ENCODE measurements around the gene WIPF3.
A peak's percentile ranks its signal among the peaks of the same experiment; 100 is the strongest.

WIPF3 gene

DNA sequence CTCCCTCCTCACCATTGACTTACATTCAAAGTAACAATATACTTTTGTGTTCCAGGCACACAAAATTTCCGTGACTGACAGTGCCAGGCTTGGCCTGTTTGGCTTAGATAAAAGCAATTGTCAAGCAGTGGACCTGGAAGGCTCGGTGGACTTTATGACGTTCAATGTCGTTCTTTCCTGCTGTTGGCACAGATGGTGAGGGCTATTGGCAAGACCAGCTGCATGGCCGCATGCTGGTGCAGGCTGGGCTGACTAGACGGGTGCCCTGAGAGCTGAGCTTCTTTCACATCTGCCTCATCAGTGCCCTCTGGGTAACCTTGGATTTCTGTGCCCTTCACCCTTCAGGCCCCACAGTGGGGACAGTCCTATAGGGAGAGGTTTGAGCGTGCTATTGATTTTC lies 45.2 kb downstream of the WIPF3 start:
- DNase-seq, result no peak

DNA sequence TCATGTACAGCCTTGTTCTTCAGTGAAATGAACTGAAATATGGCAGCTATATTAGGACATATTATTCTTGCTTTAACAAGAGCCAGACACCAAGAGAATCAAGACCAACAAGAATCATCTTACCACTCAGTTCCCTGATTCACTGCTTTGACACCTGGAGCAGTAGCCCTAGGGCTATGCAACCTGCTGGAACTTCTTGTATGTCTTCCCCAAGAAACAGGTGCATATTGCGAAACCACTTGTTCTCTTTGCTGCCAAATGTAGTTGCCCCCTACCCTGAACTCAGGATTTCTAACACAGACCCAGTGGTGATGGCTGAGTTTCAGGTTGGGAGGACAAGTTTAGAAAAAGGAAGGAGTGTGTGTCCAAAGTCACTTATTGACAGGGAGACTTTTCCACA lies 46.1 kb downstream of the WIPF3 start:
- no peak for DNase-seq

DNA sequence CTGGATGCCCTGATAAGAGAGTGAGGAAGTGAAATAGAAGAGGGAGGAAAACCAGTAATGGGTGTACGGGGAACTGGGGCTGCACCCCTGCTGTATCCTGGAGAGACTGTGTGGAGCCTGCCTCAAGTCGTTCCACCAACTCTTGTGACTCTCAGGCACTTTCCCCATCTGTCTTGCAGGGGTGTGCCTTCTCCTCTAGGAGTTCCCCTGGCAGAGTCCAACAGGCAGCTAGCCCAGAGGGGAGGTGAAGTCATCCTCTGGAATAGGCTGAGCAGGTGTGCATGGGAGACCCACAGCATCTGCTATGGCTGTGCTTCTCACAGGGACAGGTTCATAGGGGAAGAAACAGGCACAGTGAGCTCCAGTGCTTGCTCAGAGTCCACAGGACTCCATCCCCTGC lies 46.8 kb downstream of the WIPF3 start:
- DNase-seq, result no peak

DNA sequence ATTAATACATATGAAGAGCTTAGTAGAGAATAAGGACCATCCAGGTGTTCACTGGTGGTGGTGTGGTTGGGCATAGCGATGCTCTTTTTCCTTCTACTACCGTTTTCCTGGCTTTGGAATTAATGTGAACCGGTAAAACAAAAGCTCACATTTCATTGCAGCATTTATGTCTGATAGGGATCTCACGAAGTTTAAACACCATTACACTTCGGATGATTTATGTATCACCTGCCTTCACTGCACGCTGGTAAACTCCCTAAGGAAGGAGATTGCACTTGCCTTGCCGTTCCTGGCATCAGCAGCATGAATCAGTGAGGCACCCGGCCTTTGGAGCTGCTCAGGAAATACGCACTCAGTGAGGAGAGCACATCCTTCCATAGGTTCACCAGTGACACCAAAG lies 47.5 kb downstream of the WIPF3 start:
- no peak for DNase-seq

DNA sequence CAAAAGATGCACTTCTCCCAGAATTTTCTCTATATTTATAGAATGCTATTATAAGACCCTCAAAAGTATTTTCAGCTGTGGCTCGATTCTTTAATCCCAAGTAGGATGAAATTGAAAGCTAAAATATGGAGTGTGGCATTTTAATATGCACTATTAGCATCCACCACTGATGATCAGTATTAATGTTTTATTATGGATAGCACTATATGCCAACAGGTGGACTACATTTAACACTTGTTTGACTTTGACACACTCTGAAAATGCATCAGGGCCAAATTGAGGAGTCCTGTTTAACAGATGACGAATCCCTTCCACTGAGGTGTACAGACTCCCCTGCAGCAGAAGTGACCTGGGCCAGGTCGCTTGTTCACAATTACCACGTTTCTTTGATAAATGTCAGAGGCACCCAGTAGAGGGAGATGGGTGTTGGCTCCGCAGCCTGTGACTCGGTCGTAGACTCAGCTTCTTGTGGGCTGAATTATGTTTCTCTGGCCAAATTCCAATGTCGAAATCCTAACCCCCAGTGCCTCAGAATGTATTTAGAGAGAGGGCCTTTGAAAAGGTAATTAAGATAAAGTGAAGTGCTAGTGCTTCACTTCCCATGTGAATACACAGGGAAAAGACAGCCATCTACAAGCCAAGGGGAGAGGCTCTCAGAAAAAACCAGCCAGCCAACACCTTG lies 48.1 kb downstream of the WIPF3 start:
- DNase-seq, result no peak

DNA sequence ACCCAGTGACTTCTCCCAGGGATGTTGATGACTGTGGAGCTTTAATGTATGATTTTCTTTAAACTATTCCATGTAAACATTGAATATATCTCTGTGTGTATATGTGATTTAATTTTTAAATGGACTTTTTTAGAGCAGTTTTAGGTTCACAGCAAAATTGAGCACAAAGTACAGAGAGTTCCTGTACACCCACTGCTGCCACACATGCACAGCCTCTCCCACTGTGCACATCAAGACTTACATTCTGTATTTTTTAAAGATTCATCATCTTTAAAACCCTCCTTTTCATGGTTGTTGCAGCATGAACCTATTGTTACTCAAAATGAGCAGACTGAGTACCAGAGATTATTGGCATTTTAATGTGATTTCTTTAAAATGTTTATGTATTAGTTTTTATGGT lies 51.3 kb downstream of the WIPF3 start:
- DNase-seq, result no peak

DNA sequence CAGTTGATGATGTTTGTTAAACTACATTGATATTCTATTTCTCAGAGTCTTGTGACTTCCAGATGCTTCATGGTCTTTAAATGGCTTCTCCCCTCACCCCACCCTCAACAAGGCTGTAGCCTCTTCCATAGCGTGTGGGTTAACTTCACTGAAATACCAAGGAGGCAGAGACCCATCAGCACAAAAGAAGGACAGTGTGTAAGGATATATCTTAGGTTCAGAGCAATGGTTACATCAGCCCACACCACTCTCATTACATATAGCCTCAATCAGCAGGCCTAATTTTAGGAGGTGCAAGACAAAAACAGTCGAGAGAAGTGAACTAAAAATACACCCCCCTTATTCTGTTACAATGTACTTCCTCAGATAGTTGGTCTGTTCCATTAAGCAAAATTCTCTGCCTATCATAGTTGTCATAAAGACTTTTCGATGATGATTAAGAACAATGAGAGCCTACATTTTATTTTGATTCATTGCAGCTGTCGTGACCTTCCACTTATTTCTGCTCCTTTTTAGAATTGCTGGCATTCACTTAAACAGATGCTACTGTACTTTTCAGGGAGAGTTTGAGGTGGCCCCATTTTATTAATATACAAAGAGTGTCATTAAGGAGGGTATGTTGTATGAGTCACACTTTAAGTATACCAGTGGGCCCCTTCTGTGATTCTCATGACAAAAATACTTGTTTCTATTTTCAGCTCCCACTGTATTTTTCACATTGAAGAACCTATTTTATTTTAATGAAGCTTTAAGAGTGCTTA lies 52.1 kb downstream of the WIPF3 start:
- DNase-seq, result no peak

DNA sequence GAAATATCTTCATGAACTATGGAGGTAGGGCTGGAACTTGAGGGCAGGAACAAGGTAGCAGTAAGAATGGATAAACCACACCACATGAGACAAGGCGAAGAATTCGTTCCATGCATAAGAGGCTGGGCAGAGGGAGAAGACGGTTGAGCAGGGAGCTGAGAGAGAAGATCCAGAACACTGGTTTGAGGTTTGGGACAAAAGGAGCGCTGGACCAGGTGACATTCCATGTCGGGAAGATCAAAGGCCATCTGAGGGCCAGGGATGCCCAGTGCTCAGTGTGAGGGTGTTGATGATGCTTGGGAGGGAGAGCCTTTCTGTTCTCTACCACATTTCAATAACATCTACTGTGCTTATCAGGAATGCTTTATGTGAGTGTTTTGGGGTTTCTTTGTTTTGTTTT lies 52.8 kb downstream of the WIPF3 start:
- DNase-seq, result no peak

DNA sequence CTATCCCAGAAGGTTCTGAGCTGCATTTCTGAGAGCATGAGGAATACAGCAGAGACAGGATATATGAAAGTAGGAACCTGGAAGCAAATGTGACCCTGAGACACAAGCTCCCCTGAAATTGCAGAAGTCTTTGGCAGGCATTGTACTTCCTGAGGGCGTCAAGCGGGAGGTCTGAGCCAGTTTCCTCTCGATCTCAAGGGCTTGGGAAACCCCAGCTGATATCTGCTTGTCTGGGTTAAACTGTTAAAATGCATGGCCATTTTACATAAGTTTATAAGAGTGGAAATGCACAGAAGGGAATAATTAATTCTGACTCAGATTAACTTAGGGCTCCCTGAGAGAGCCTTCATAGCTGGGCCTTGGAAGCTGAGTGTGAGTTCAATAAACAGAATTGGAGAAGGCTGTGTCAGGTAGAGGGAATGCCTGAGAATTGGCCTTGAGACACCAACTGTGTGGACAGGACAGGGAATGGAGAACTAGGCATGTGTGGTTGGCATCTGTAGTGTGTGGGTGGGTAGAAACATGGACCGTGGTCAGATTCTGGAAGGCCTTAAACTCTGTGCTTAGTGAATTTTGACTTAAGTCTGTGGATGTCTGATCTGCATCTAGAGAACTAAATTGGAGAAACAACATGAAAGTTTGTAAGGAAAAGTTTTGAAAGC lies 53.3 kb downstream of the WIPF3 start:
- no peak for DNase-seq

DNA sequence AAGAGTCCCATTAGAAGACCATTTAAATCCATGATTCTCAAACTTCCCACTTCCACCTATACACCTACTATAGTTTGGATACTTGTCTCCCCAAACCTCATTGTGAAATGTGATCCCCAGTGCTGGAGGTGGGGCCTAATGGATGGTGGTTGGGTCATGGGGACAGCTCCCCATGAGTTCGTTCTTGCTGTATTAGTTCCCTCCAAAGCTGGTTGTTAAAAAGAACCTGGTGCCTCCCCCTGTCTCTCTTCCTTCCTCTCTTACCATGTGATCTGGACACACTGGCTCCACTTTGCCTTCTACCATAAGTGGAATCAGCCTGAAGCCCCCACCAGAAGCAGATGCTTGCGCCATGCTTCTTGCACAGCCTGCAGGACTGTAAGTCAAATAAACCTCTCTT lies 53.9 kb downstream of the WIPF3 start:
- no peak for DNase-seq

DNA sequence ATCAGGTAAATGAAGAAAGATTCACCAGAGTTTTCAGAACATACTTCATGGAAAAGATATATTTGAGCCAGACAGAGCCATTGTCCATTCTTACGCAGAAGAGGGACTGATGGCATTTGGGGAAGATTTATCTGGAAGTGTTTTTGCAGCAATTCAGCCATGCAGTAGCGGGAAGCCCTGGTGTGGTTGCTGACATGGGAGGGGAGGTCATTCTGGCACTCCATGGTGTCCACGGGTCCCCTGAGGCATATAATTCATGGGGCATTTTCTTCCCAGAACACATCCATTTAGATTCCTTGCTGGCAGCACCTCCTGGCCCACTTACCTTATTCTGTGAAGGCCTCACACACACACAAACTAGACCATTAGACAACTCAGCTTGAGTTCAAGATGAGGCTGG lies 55.6 kb downstream of the WIPF3 start:
- DNase-seq, result no peak

DNA sequence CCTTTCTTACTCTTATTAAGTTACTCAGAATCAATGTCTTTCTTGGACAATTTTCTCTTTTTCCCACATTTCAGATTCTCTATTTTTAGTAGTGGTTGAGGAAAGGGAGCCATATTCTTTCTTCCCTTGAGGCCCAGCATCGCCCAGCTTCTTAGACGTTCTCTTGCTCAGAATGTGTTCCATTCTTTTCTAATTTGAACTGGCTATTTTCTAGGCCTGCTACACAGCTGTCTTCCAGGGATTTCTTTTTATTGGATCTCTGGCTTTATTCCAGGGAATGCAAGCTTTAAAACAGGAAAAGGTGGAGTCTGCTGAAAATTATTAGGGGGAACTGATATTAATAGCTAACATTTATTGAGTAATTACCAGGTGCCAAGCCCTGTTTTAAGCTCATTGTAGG lies 58.3 kb downstream of the WIPF3 start:
- no peak for DNase-seq

DNA sequence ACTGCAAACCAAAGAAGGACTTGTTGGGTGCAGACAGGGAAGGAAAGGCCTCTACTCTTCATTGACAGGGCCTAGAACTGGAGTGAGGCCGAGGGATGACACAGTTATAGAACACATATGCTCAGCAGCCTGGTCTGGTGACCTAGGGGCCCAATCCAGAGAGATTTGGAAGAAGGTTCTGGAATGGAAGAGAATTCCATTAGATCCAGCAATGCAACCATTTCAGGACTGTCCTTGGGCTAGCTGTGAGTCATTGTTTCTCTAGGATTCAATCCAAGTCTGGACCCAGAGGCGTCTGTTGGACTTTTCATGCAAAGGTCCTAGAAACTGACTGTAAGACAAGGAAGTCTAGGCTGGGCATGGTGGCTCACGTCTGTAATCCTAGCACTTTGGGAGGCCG lies 59.2 kb downstream of the WIPF3 start:
- DNase-seq, result no peak

DNA sequence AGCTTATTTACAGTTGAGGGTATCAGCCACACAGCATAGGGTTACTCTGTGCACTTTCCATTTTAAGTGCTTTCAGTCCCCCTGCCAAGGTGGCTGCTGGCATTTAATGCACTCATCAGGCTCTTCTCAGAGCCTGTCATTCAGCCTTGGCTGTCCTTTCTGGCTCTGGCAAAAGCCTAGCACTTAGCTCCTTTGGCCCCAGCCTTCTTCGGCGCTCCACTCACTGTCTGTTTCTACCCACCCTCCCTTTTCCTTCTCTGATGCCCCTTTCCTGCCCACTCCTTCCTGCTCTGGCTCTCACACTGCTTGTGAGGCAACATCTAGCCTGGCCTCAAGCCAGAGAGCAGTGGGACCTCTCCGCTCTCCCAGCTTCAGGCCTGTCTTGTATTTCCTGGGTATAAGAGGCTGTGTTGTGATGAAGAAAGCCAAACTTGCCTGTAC lies 60.2 kb downstream of the WIPF3 start:
- no peak for DNase-seq

DNA sequence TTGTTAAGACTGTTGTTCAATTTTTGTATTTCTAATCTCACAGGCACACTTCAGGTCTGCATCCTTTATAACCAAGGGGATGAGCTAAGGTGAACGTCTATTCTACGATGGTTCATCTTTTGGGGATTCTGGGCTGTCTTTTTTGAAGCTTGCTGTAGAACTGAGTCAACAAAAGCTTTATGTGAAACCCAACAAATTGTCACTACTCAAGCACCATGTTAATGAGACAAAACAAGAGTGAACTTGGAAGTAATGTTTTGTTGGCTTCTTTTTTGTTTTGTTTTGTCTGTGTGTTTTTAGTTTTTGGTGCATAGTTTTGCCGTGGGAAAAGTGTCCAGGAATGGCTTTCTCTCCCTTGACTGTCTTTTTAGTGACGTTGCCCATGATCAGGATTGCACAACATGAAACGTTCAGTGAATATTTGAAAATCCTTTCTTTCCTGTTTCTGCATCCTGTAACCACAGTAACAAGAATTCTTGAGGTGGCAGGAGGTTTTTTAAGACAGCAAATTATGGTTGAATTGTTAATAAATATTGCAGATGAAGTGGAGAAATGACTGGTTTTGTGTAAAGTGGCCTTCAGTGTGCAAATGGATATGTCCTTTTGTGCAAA lies 65.6 kb downstream of the WIPF3 start:
- no peak for DNase-seq

DNA sequence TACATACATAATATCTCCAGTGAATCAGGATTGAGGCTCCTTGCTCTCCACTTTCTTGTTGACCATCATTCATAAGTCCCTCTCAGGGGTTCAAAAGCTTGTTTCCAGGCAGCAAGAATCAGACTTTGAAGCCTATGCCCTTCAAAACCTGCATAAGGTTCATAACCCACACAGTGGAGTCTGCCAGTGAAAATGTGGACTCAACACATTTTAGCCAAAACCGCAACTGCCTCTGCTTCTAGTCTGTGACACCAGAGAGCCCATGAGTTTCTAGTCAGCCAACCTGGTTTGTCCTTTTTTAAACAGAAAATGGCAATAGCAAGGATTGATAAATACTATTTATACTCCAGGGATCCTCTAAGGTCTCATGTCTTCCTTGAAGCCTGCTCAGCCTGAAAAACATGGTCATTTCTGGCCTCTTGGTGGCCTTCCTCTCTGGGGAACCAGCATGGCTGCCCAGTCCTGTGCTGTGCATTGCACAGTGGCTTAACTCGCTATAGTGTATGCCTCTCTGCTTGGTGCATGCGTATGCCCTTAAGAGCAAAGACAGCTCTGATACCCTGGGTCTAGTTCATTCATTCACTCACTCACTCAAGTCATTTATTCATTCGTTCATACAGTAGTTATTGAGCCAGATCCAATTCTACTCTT lies 67.5 kb downstream of the WIPF3 start:
- DNase-seq, result no peak

DNA sequence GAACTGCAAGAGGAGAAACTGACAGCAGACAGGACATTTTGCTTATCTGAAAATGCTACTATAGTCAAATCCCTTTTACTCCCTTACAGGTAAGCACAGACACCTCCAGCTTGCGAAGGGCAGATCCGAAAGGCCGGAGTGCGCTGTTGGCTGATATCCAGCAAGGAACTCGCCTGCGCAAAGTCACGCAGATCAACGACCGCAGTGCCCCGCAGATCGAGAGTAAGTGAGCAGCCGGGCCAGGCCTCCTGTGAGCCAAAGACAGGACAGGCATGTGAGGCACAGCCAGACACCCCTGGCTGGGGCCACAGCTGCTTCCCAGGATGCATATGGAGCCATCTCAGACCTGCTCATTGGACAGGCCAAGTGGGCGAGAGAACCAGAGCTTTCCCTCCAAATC lies 69.4 kb downstream of the WIPF3 start:
- no peak for DNase-seq

DNA sequence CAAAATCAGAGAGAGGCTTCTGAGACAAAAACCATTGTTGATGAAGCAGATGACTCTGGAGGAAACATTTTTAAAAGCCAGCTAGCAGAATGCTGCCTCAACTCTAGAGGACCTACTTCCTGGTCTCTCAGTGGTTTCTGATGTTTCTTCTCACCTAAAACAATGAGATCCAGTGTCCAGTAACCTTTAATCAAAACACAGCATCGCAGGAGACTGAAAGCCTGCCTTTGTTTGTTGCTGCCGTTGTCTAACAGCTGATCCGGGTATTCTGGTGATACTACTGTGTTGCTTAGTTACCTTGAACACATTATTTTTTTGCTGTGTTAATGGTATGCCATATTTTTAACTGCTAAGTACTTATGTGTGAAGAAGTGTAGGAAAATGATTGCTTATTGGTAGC lies 70.9 kb downstream of the WIPF3 start:
- no peak for DNase-seq

DNA sequence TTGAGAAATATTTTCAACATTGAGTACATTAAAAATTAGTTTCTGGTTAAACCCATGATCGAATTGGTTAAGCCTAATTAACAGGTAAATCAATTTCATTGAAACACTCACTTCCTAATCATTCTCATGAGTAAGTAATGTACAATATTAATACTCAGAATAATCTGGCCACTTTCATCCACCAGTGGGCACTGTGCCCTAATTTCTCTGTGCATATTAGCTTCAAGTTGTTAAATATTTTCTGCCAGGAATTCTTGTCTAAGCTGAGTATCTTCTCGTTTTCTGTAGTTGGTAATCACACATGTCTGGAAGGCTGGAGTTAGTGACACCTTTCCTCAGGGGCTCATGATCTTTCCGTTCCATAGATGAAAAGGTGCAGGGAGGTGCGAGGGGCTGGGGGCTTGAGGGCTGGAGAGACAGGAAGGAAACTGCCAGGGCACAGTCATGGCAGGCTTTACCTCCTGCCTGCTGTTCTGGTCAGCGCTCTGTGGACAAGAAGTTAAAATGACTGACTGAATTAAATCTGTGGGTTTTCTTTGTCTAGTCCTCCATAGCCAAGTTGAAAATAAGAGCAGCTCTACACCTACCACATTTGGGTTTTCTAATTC lies 71.9 kb downstream of the WIPF3 start:
- peak; percentile 36 for DNase-seq

DNA sequence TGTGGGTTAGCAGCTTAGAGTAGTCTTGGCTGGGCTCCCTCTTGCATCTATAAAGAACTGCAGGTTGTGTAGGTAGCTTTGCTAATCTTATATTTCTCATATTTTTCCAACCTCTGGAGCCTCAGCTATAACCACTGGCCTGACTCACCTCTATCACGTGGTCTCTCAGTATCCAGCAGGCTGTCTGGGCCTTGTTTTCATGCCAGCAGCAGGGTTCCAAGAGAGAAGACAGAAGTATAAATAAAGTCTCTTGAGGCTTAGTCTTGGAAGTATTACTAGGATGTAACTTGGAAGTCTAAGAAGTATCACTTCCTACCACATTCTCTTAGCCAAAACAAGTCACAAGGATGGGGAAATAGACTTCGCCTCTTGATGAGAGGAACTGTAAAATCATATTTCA lies 73.3 kb downstream of the WIPF3 start:
- DNase-seq, result no peak

DNA sequence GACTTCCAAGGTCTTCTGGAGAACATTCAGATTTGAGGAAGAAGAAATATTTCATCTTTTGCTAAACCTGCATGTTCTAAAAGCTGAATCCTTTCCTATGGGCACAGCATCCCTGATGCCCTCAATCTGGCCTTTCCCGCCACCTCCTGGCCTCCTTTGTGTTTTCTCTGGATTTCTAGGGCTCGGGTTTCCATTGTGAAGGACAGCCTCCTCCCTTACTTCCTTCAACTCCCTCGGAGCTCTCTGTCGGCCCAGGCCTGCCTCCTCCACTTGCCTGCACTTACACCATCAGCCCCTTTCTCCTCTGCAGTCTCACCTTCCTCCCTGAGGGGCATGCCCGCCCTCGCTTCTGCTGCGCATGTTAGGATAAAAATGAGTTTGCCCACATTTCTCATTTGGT lies 75.4 kb downstream of the WIPF3 start:
- DNase-seq, result no peak

DNA sequence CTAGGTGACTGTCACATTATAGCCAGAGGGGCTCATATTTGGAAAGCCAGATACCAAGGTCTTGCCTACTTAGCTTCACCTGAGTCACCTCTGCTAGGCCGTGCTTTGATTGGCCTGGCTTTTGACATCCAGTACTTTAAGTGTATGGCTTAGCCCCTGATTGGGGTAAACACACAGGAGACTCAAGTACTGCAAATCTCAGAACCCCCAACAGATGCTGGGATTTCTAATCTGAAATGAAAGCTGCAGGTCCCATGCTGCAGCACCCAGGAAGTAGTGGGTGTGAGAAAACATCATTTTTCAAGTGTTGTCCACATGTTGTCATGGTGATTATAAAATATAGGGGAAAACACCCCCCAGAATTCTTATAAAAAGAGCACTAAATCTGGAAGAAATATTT lies 76.2 kb downstream of the WIPF3 start:
- no peak for DNase-seq

All from CD4-positive, alpha-beta T cell treated with Interleukin-10 for 1 hour (primary cell).